Smooth muscle cell (in vitro differentiated cells): ENCODE measurements around the gene NAA35. TPM values are rescaled to one million over a fixed set of nuclear protein-coding genes. Genes with fewer than 3 reads are reported as not detected.
"Not testable (repeated sequence)": the region's sequence is repeated elsewhere in the genome, so short reads cannot be mapped to it uniquely, and the experiment has no call there.

Experiments
- DNase-seq: peaks from one replicate; lab custom pipeline; 2025; ENCODE audit not compliant: unreplicated experiment; lab: John Stamatoyannopoulos, UW
- H2AFZ ChIP-seq: fragments of 200-600 bp; sonication (generic); 2 replicates; pipeline ENCODE4 v1.6.0; 2016; ENCODE audit warnings: antibody characterized with exemption, low read depth, mild to moderate bottlenecking
- H3F3A ChIP-seq: fragments of 200-600 bp; sonication (generic); 2 replicates; pipeline ENCODE4 v1.6.0; 2017; ENCODE audit warnings: antibody characterized with exemption, low read depth
- H3K27ac ChIP-seq: fragments of 200-600 bp; sonication (generic); 2 replicates; pipeline ENCODE4 v1.5.1; 2016; ENCODE audit warnings: low read depth, mild to moderate bottlenecking
- H3K27me3 ChIP-seq: fragments of 200-600 bp; sonication (generic); 2 replicates; pipeline ENCODE4 v1.6.1; 2016; ENCODE audit warnings: low read depth, mild to moderate bottlenecking
- H3K36me3 ChIP-seq: fragments of 200-600 bp; sonication (generic); 2 replicates; pipeline ENCODE4 v1.5.1; 2016; ENCODE audit warnings: low read depth
- H3K4me1 ChIP-seq: fragments of 200-600 bp; sonication (generic); 2 replicates; pipeline ENCODE4 v1.5.1; 2016; ENCODE audit warnings: low read depth
- H3K4me2 ChIP-seq: fragments of 200-600 bp; sonication (generic); 2 replicates; pipeline ENCODE4 v1.6.0; 2016; ENCODE audit warnings: mild to moderate bottlenecking
- H3K4me3 ChIP-seq: fragments of 200-600 bp; sonication (generic); 2 replicates; pipeline ENCODE4 v1.5.1; 2016; ENCODE audit warnings: mild to moderate bottlenecking
- H3K79me2 ChIP-seq: fragments of 200-600 bp; sonication (generic); 2 replicates; pipeline ENCODE4 v1.6.0; 2016; ENCODE audit warnings: low read depth, mild to moderate bottlenecking
- H3K9ac ChIP-seq: fragments of 200-600 bp; sonication (generic); 2 replicates; pipeline ENCODE4 v1.6.0; 2016; ENCODE audit warnings: low read depth
- H3K9me3 ChIP-seq: fragments of 200-600 bp; sonication (generic); replicated peaks from 2 replicates; pipeline ENCODE4 v1.5.1; 2016; ENCODE audit warnings: low read depth
- H4K20me1 ChIP-seq: fragments of 200-600 bp; sonication (generic); 2 replicates; pipeline ENCODE4 v1.6.0; 2016; ENCODE audit warnings: low read depth
- CTCF ChIP-seq: fragments of 200-600 bp; sonication (generic); IDR thresholded peaks from 2 replicates; pipeline ENCODE4 v1.5.1; 2017; ENCODE audit warnings: borderline replicate concordance, mild to moderate bottlenecking, antibody characterized with exemption; ENCODE audit not compliant: insufficient read depth, poor library complexity, severe bottlenecking
- WGBS: methylation state at CpG from one replicate; pipeline ENCODE4 v1.1.7; 2016; ENCODE audit warnings: low lambda C conversion rate; 5-methylcytosine and 5-hydroxymethylcytosine counted together
- polyA plus RNA-seq: library from polyadenylated mRNA; unstranded; fragments of >200 nt; fragmentation: Nextera tagmentation; extraction: Ambion mirVana; gene quantifications from 2 replicates; pipeline ENCODE4 v1.2.1, GENCODE V29; 2016
- total RNA-seq: library from RNA; depleted of rRNA; stranded (reverse); fragments of >200 nt; gene quantifications from 2 replicates; pipeline ENCODE4 v1.2.3, GENCODE V29; 2014

Gene NAA35
- total and polyA plus RNA-seq, 2 experiments from 2014 or later, result 14.9 to 26.4 TPM

GRCh38 chr9:85917756-85918155 lies 23.2 kb upstream of the NAA35 start:
- Histone ChIP-seq H3F3A (no peaks in the 10 kb centered on the region), H2AFZ (no peak overlapping the region), H3K9me3 (no peaks in the 10 kb centered on the region), H3K4me3 (no peak overlapping the region), H3K4me2 (no peak overlapping the region), H3K4me1 (no peaks in the 10 kb centered on the region), H3K36me3 (no peaks in the 10 kb centered on the region), H3K27ac (no peak overlapping the region), H3K9ac (no peak overlapping the region), H3K27me3 (no peaks in the 10 kb centered on the region), H4K20me1 (no peaks in the 10 kb centered on the region), H3K79me2 (no peaks in the 10 kb centered on the region)
- no peak for DNase-seq
- WGBS, result 89% methylated on average over 7 of the region's 7 CpGs
- TF ChIP-seq CTCF, result no peak

GRCh38 chr9:85925493-85925892 lies 15.5 kb upstream of the NAA35 start:
- Histone ChIP-seq H3K4me3 (no peak overlapping the region), H3K36me3 (no peaks in the 10 kb centered on the region), H2AFZ (no peak overlapping the region), H3F3A (no peaks in the 10 kb centered on the region), H3K79me2 (no peaks in the 10 kb centered on the region), H3K4me1 (no peaks in the 10 kb centered on the region), H3K4me2 (no peak overlapping the region), H4K20me1 (no peaks in the 10 kb centered on the region), H3K9me3 (no peaks in the 10 kb centered on the region), H3K27ac (no peak overlapping the region), H3K27me3 (no peaks in the 10 kb centered on the region), H3K9ac (no peak overlapping the region)
- TF ChIP-seq CTCF, result no peak
- WGBS, result 84% methylated on average over 5 of the region's 5 CpGs
- no peak for DNase-seq

GRCh38 chr9:85927076-85927475 lies 13.9 kb upstream of the NAA35 start:
- Histone ChIP-seq H3K27me3 (no peaks in the 10 kb centered on the region), H2AFZ (no peak overlapping the region), H3K79me2 (no peaks in the 10 kb centered on the region), H3K9ac (no peak overlapping the region), H3K36me3 (no peaks in the 10 kb centered on the region), H4K20me1 (no peaks in the 10 kb centered on the region), H3K9me3 (no peaks in the 10 kb centered on the region), H3K27ac (no peak overlapping the region), H3F3A (no peaks in the 10 kb centered on the region), H3K4me1 (no peaks in the 10 kb centered on the region), H3K4me2 (no peak overlapping the region), H3K4me3 (no peak overlapping the region)
- DNase-seq, result no peak
- no peak for TF ChIP-seq CTCF
- 95% methylated on average over 2 of the region's 2 CpGs for WGBS

- DNase-seq, result no peak
- no peak overlapping the region for H3K4me2 ChIP-seq
- WGBS, result 87% methylated on average over 2 of the region's 2 CpGs
- TF ChIP-seq CTCF, result no peak
- H4K20me1 ChIP-seq, result no peaks in the 10 kb centered on the region
- H3K4me3 ChIP-seq, result no peak overlapping the region
- no peak overlapping the region for H3K27ac ChIP-seq
- H3K9ac ChIP-seq, result no peak overlapping the region
- no peaks in the 10 kb centered on the region for H3K27me3 ChIP-seq
- no peaks in the 10 kb centered on the region for H3F3A ChIP-seq
- H3K9me3 ChIP-seq, result no peaks in the 10 kb centered on the region
- H3K4me1 ChIP-seq, result no peaks in the 10 kb centered on the region
- no peaks in the 10 kb centered on the region for H3K36me3 ChIP-seq
- H2AFZ ChIP-seq, result no peak overlapping the region
- H3K79me2 ChIP-seq, result no peaks in the 10 kb centered on the region
Measured at GRCh38 chr9:85931495-85931894, 9.5 kb upstream of the NAA35 start.

GRCh38 chr9:85935950-85936349 lies 5.0 kb upstream of the NAA35 start:
- not testable (repeated sequence) for DNase-seq, H3K27ac ChIP-seq, H3K79me2 ChIP-seq, H3K9me3 ChIP-seq, H3K36me3 ChIP-seq, H3K4me1 ChIP-seq, H3F3A ChIP-seq, H3K9ac ChIP-seq, H3K4me3 ChIP-seq, H4K20me1 ChIP-seq, H2AFZ ChIP-seq, H3K27me3 ChIP-seq, H3K4me2 ChIP-seq
- WGBS, result 99% methylated on average over 14 of the region's 14 CpGs
